NCI-H146 treated with DMSO at 0.1 percent for 48 hours (cell line): ENCODE data around the gene RILPL1.
A peak's percentile ranks its signal among the peaks of the same experiment; 100 is the strongest.
"Not testable (repeated sequence)": the region's sequence is repeated elsewhere in the genome, so short reads cannot be mapped to it uniquely, and the experiment has no call there.

Source experiments
- DNase-seq: peaks from one replicate; lab custom pipeline; 2025; ENCODE audit not compliant: unreplicated experiment; lab: John Stamatoyannopoulos, UW

Gene RILPL1

DNA sequence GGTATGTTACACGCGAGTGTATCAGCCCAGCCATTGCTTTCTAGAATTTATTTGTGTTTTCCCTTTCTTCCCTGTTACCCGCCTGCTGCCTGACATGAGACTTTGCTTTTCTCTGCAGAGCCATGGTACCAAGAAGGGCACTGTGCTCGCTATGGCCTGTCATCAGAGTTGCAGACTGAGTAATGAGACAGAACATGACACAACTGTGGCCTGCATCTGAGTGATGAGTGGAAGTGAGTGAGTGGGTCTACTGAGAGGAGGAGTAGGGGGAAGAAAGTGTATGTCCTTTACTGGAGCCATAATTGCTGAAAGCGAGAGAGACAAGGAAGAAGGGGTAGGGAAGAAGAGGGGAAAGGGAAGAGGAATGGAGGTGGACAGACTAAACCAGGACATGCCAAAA is 2.9 kb downstream of the RILPL1 start:
- no peak for DNase-seq

DNA sequence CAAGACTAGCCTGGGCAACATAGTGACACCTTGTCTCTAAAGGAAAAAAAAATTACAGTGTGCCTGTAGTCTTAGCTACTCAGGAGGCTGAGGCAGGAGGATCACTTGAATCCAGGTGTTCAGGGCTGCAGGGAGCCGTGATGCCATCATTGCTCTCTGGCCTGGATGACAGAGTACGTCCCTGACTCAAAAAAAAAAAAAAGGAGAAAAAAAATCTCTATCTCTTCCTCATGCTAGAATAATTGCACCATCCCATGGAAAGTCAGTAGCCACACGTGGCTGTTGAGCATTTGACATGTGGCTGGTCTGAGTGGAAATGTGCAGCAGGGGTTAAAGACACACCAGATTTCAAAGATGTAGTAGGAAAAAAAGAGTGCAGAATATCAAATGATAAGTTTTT is 3.8 kb downstream of the RILPL1 start:
- no peak for DNase-seq

DNA sequence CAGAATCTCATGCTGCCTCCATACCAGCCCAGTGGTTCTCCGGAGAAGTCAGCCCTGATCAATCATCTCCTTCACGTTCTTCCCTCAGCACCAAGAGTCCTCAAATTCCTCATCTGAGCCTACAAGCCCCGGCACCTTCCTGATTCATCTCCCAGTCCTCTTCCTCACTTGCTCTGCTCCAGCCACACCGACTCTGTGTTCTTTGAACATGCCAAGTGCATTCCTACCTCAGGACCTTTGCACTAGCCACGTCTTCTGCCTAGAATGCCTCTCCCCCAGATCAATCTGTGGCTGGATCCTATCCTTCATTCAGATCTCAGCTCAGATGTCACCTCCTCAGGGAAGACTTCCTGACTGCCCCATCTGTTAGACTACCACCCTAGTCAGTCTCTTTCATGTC is 4.7 kb downstream of the RILPL1 start:
- DNase-seq, result no peak

DNA sequence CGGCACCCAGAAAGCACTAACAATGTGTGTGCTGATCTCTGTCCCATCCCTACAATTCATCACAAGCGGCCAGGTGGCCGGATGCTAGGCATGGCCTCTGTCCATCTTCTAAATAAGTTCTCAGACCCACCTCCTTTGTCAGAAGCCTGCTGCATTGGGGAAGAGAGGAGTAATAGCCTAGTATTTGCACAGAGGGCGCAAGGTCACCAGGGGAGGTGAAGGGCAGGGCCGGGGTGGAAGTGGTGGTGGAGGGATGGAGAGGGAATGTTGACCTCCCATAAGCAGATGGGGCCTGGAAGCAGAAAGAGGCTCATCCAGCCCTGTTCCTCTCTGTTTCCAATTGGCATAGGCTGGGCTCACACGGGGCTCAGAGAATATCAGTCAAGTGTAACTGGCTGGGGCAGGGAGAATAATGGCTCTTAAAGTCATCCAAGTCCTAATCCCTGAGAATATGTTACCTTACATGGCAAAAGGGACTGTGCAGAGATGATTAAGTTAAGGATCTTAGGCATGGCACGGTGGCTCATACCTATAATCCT is 6.9 kb downstream of the RILPL1 start:
- DNase-seq, result no peak

DNA sequence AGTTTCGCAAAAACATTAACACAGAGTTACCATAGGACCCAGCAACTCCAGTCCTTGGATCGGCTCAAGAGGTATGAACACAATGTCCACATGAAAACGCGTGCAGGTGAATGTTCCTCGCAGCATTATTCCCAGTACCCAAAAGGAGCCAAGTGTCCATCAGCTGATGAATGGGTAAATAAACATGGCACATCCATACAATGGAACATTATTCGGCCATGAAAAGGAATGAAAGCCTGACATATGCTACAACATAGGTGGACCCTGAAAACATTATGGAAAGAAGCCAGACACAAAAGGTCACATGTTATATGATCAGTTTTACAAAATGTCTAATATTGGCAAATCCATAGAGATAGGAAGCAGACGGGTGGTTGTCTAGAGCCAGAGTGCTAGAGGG is 9.1 kb downstream of the RILPL1 start:
- DNase-seq, result no peak

DNA sequence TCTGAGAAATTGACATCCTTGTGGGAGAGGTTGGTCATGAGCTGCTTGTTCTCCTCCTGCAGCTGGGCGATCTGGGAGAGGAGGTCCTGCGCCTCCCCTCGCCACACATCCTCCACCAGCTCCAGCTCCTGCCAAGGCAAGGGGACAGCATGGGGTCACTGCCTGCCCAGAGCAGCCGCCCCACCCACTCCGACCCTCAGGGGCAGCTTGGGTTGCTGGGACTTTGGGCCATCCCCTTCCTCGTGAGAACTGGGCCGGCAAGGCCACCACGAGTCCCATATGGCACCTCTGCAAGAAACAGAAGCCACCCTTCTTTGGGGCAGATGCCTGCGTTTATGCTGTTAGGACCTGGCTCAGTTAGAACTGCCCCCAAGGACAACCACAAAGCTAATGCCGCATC is 10.0 kb downstream of the RILPL1 start:
- DNase-seq, result no peak

DNA sequence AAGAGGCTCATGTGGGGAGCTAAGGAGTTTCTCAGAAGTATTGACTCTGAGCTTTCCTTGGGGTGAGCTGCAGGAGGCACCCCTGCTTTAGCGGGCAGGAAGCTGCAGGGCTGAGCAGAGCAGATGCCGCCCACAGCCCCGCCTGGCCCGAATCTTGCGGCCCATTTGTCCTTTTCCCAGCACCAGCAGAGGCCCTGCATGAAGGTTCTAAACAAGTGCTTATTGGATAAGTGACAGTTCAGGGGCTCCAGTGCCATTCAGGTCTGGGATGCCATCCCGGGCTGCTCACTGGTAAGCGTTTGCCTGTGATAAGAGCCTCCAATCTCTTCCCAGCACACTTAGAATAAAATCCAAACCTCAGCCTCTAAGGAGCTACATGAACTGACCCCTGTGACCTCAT is 11.4 kb downstream of the RILPL1 start:
- DNase-seq, result no peak

DNA sequence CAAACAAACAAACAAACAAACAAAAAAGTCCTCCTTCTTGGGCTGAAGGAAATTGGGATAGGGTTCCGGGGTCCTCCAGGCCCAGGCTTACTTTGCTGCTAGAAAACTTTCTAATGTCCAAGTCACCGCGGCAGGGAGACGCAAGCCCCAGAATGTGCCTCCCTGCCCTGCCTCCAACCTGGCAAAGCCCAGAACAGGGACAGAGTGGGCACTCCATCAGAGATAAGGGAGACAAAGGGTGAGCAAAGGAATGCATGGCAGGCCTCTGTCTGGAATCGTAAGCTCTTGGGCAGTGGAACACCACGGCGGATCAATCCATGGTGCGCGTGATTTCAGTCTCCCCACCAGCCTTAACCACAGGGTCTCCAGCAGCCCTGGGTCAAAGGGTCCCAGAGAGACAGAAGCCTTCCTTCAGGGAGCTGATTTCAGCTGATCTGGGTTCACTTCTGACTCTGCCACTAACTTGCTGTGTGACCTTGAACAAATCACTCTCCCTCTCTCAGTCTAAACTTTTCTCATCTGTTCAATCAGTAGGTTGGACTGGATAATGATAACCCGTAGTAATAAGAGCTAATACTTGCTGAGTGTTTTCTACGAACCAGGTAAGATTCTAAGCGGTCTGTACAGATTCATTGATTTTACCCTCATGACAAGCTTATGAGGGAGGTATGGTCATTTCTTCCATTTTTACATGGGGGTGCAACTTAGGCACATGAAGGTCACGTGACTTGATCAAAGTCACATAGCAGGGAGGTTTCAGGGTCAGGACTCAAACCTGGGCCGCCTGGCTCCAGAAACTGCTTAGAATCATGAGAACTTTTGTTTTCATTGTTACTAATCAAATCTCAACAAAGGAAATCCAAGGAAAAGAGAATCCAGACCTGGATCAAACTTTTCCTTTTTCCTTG is 12.7 kb downstream of the RILPL1 start:
- DNase-seq, result no peak

DNA sequence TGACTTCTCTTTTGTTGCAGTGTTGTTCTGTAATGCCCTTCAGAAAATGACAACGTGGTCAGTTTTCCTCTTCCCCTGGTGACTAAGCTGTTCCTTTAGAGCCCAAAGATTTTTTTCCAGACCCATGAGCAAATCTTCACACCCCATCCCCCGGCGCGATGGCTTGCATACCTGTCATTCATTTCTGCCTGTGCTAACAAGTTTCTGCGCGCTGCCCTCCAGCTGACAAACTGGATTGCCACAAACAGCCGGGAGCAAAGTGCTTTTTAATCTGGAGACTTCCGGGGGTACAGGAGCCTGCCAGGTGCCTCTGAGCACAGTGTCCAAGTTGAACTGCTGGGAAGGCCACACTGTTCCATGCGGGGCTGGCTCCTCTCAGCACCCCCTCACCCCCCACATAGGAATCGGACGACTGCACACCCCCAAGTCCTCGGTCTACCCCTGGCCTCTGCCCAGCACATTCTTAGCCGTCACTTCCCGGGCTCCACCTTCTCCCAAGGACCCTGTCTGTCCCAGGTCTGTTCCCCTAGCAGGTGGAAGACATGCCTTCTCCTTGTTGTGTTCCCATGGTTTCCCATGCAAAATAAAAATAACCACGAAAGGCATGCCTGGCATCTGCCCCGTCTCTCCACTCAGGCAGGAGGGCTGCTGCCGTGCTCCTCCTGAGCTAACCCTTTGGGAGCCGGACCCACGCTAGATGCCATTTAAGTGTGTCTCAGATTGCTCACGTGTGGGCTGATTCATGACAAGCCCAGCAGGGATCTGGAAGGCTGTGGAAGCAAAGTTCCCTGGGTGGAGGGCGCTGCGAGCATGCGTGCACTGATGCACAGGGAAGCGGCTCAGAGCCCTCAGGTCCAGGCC is 14.1 kb downstream of the RILPL1 start:
- DNase-seq, result no peak

DNA sequence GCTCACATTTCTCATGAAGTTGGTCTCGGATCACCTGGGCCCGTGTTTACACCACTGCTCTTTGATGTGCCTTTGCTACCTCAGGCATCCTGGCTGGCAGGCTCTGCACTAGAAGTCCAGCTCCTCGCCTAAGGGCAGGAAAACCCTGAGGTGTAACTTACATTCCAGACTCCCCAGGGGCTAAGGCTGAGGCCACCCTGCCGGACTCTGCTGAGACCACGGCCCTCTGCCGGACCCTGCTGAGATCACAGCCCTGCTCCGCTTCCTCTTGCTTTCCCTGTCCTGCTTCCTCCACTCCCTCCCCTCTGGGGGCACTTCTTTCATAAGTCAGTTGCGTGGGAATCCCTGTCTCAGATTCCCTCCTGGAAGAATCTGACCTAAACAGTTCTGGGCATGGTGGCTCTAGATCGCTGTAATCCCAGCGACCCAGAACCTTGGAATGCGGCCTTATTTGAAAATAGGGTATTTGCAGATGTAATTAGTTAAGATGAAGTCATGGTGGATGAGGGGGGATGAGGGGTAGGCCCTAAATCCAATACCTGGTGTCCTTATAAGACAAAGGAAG is 17.2 kb downstream of the RILPL1 start:
- DNase-seq, result no peak

DNA sequence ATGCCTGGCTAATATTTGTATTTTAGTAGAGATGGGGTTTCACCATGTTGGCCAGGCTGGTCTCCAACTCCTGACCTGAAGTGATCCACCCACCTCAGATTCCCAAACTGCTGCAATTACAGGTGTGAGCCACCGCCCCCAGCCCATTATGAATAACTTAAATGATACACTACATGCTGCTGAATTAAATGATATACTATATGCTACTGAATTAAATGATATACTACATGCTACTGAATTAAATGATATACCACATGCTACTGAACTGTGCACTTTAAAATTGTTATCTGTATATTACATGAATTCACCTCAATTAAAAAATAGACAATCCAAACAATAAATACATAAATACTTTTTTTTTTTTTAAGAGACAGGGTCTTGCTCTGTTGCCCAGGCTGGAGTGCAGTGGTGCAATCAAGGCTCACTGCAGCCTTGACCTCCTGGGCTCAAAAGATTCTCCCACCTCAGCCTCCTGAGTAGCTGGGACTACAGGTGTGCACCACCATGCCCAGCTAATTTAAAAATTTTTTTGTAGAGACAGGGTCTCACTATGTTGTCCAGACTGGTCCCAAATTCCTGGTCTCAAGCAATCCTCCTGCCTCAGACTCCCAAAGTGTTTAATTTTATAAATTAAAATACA is 18.8 kb downstream of the RILPL1 start:
- not testable (repeated sequence) for DNase-seq

DNA sequence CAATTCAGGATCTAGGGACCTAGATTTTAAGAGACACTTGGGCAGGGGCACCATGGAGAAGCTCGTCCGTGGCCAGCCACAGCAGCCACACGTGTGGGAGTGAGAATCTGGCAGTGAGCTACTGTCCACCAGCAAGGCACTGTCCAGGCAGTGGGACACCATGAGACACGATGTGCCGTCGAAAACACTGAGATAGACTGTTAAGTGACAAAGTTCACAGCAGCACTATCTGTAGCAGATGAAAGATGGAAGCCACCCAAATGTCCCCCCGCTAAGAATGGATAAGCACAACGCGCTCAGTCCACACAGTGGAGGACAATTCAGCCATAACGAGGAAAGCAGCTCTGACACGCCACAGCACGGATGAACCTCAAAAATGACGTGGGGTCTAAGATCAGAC is 19.7 kb downstream of the RILPL1 start:
- no peak for DNase-seq

DNA sequence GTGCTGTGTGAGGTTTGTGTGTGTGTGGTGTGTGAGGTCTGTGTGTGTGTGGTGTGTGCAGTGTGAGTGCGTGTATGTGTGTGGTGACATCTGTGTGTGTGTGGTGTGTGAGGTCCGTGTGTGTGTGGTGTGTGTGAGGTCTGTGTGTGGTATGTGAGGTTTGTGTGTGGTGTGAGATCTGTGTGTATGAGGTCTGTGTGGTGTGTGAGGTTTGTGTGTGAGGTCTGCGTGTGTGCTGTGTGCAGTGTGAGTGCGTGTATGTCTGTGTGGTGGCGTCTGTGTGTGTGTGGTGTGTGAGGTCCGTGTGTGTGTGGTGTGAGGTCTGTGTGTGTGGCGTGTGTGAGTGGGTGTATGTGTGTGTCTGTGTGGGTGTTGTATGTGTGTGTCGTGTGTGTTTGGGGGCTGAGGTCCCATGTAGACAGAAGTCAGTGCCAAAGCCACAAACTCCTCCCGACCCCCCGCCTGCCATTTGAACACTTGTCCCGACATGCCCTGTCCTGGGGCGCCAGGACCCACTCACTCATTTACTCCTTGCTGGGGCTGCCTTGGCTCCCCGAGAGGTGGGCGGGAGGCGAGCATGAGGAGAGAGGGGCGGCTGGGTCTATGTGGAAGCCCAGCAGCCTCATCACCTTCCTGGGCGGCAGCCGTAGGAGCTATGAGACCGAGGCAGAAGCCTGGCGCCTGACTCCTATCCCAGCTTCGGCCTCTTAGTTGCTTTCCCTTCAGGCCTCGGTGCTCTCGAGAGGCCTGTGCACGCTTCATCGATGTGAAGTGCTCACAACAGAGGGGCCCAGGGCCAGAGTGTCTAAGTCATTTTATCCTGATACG is 20.5 kb downstream of the RILPL1 start:
- DNase-seq, result no peak

DNA sequence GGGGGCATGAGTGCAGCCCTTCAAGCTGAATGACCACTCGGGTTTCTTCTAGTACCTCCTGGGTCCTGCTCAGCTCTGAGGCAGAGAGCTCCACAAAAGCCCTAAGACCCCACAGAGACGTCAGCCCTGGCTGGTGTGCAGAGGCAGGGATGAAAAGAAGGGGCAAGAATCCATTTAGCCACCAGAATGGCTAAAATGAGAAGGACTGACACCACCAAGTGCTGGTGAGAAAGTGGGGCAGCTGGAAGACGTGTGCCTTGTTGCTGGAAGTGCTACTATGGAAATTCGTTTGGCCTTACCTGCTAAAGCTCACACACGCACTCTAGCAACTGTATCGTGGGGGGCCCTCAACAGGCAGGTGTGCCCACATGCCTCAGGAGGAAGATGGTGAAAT is 26.7 kb downstream of the RILPL1 start:
- no peak for DNase-seq

DNA sequence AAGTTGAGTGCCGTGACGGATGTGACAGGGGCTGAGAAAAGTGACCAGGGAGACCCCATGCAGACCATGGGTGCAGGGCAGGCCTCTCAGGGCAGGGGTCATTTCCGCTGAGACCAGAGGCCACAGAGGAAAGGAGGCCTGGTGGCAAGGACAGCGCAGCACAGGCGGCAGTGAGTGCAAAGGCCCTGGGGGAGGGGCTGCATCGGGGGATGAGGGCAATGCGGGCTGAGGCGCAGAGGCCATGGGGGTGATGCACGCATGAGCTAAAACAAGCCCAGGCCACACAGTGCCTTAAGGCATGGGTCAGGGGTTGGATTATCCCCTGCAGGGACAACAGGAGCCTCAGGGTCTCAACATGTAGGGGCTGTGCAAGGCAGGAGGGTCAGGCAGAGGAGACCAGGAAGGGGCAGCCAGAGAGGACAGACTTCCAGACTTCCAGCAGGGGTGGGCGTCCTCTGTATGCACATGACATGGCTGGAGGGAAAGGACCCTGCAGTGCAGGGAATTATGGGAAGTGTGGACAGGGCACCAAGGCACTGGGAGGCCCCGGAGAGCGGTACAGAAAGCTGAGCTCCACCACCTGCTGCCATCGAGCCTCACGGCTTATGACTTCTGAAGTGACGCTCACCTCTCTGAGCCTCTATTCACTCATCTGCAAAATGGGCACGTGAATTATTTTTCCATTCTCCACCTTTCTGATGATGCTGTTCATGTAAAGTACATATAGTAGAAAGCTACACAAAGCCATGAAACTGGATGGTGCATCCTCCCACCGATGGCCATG is 27.3 kb downstream of the RILPL1 start:
- no peak for DNase-seq

DNA sequence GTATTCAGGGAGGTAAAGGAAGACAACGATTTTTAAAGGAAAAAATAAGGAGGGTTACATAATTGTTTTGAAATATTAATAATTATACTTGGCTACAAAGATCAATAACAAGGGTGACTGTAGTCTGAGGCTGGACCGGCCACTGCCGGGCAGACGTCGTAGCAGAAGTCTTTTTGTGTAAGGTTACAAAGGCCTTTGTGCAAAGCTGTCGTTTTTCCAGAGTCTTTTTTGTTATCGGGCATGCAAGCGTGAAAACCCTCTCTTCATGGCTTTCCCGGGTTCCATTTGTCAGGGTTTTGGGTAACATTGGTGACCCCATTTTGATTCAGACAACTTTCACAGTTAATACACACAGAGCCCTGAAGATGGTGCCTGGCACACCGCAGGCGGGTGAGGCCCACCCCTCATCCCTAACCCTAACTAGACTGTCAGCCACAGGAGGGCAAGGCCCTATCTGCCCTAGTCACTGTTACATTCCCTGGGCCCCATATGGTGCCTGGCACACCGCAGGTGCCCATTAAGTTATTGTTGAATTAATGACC is 31.3 kb downstream of the RILPL1 start:
- peak; percentile 20 for DNase-seq

DNA sequence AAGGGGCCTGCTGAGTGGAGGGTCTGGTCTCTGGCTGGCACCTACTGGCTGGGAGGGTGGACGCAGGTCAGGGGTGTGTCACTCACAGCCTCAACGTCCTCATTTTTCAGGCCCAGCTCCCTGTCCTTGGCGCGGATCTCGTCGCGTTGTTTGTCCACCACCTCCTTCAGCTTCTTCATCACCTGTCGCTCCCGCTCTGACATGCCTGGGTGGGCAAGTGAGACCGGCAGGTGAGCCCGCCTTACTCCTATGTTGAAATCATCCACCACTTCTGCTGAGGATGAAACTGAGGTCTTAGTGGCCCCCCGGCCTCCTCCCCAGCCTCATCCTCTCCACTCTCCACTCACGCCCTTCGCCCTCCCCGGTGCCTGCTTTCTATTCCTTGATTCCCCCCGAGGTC is 34.2 kb downstream of the RILPL1 start:
- DNase-seq, result no peak

DNA sequence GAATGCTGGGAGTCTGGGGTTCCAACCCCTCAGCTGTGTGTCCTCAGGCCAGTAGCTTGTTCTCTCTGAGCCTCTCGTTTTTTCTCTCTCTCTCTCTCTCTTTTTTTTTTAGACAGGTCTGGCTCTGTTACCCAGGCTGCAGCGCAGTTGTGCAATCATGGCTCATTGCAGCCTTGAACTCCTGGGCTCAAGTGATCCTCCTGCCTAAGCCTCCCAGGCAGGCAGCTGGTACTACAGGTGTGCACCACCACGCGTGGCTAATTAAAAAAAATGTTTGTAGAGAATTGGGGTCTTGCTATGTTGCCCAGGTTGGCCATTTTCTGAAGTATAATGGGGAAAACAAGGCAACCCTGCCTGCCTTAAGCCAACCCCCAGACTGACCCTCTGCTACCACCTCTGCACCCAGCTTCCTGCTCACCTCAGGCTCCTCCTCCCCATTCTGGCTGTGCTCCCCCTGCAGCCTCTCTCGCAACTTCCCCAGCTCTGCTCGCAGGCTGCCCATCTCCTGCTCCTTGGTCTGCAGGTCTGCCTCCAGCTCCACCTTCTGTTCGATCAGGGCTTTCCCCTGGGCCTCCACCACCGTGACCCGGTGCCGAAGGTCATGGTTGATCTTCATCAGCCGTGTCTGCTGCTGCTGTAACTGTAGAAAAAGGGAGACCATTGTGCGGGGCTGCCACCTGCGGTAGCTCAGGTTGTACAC is 35.2 kb downstream of the RILPL1 start:
- no peak for DNase-seq

DNA sequence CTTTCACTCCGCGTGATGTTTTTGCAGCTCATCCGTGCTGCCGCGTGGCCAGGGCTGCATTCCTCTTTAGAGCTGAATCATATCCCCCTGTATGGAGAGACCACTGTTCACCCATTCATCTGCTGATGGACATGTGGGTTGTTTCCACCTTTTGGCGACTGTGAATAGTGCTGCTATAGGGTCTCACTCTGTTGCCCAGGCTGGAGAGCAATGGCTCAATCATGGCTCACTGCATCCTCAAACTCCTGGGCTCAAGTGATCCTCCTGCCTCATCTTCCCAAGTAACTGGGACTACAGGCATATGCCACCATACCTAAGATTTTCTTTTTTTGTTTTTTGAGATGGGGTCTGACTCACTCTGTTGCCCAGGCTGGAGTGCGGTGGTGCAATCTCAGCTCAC is 36.5 kb downstream of the RILPL1 start:
- DNase-seq, result no peak
